Right renal pelvis (tissue), 4 donors: ENCODE measurements around the gene LRRN2. TPM values are rescaled to one million over a fixed set of nuclear protein-coding genes. Genes with fewer than 3 reads are reported as not detected.
"Not testable (repeated sequence)": the region's sequence is repeated elsewhere in the genome, so short reads cannot be mapped to it uniquely, and the experiment has no call there.

ENCODE experiments used
- DNase-seq, 4 donors: peaks; one replicate each; pipeline ENCODE4 v3.0.0-alpha.2; 2013; ENCODE audit warnings: low read depth in 4 of 4, low spot score in 3 of 4, missing footprints in 1 of 4
- polyA plus RNA-seq, 4 donors: library from polyadenylated mRNA; unstranded; fragments of 120-200 nt; gene quantifications; one replicate each; pipeline ENCODE4 v1.2.1, GENCODE V29; 2013; ENCODE audit not compliant: insufficient read length in 4 of 4

The LRRN2 gene
- polyA plus RNA-seq, 4 donors, result 12.1 to 15.7 (median 13.3) TPM

GRCh38 chr1:204640578-204640977, 45.0 kb downstream of the LRRN2 start:
- DNase-seq, result no peak

GRCh38 chr1:204634260-204634910, 51.2 kb downstream of the LRRN2 start:
- DNase-seq, result no peak

- no peak for DNase-seq
Measured at GRCh38 chr1:204633665-204634064, 51.9 kb downstream of the LRRN2 start.

- no peak for DNase-seq
Measured at GRCh38 chr1:204630132-204630905, 55.2 kb downstream of the LRRN2 start.

GRCh38 chr1:204629459-204629858, 56.1 kb downstream of the LRRN2 start:
- not testable (repeated sequence) for DNase-seq

- no peak for DNase-seq
Measured at GRCh38 chr1:204628868-204629267, 56.7 kb downstream of the LRRN2 start.

GRCh38 chr1:204627436-204627835, 58.1 kb downstream of the LRRN2 start:
- no peak for DNase-seq

GRCh38 chr1:204626381-204626780, 59.2 kb downstream of the LRRN2 start:
- no peak for DNase-seq

- no peak for DNase-seq
Measured at GRCh38 chr1:204624631-204625216, 60.8 kb downstream of the LRRN2 start.

GRCh38 chr1:204623894-204624361, 61.6 kb downstream of the LRRN2 start:
- DNase-seq, result no peak

GRCh38 chr1:204623365-204623893, 62.1 kb downstream of the LRRN2 start:
- no peak for DNase-seq

GRCh38 chr1:204621996-204622395, 63.5 kb downstream of the LRRN2 start:
- no peak for DNase-seq

GRCh38 chr1:204621396-204621795, 64.1 kb downstream of the LRRN2 start:
- no peak for DNase-seq

- no peak for DNase-seq
Measured at GRCh38 chr1:204619721-204620120, 65.8 kb downstream of the LRRN2 start.

- DNase-seq, result no peak
Measured at GRCh38 chr1:204618148-204618760, 67.3 kb downstream of the LRRN2 start.

GRCh38 chr1:204617256-204618147, 68.0 kb downstream of the LRRN2 start:
- DNase-seq, result no peak

GRCh38 chr1:204616641-204617040, 68.9 kb downstream of the LRRN2 start:
- DNase-seq, result no peak

- DNase-seq, result no peak
Measured at GRCh38 chr1:204615881-204616280, 69.7 kb downstream of the LRRN2 start.

- no peak for DNase-seq
Measured at GRCh38 chr1:204613636-204614035, 71.9 kb downstream of the LRRN2 start.

- no peak for DNase-seq
Measured at GRCh38 chr1:204612326-204612725, 73.2 kb downstream of the LRRN2 start.
